ENCODE data around the gene NOTCH1.
"Not testable (repeated sequence)": the region's sequence is repeated elsewhere in the genome, so short reads cannot be mapped to it uniquely, and the experiment has no call there.

NOTCH1 gene

DNA sequence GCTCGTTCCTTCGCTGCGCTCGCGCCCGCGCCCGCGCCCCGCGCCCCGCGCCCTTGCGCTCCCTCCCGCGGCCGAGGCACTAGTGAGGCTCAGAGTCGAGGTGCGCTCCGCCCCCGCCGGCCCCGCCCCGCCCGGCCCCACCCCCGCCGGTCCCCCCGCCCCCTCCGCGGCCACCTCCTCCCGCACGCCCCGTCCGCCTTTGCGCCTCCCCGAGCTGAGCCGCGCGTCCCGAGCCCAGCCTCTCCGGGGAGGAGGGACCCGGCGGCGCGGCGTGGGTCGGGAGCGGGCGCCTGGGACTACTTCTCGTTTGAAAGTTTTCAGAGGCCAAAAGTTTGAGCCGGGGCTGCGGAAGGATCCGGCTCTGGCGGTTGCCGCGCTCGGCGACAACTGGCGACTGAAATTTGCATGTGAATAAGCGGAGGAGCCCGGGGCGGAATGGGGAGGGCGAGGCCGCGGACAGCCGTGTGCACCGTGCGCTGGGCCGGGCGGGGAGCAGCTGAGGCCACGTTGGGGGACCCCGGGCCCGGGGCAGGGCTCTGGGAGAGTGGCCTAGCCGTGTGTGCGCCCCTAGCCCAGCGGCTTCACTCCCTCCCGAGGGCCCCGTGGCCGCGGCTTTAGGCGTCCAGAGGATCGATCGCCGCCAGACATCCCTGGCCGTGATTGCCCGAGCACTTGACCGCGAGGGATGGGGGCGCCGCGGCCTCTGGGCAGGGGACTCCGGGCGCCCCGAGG lies at the start of gene NOTCH1:
Gene NOTCH1 (minus strand): TSS at position 84 of the 732 bp plus-strand sequence. CDS start 262 bp downstream, outside the sequence.
- peak; percentile 81 to 90 (median 81) for DNase-seq (ENCODE audit: low read depth in 3 of 3)

DNA sequence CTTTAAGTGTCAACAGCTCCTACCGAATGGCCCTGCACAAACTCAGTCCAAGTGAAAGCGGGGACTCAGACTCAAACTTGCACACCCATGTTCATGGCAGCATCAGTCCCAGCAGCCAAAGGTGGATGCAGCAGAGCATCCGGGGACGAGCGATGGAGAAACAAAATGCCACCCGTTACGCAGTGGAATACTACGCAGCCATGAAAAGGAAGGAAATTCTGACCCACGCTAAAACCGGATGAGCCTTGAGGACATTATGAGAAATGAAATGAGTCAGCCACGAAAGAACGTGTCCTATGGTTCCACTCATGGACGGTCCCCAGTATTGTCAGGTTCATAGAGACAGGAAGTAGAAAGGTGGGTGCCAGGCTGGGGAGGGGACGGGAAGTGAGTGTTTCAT lies 48.6 kb upstream of the NOTCH1 start:
- no peak for DNase-seq (ENCODE audit: low read depth in 3 of 3)

DNA sequence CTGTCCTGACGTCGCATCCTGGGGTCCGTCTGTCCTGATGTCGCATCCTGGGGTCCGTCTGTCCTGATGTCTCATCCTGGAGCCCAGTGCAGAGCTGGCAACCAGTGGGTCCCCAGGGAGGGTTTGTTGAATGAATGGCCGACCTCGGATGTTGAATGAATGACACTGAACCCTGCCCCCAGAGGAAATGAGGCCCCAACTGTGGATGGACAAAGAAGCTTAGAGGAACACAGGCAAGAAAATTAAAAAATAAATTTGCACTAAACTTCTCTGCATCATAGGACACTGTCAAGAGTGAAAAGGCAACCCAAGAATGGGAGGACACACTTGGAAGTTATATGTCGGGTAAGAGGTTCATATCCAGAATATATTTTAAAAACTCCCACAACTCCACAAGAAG lies 47.7 kb upstream of the NOTCH1 start:
- no peak for DNase-seq (ENCODE audit: low read depth in 3 of 3)

DNA sequence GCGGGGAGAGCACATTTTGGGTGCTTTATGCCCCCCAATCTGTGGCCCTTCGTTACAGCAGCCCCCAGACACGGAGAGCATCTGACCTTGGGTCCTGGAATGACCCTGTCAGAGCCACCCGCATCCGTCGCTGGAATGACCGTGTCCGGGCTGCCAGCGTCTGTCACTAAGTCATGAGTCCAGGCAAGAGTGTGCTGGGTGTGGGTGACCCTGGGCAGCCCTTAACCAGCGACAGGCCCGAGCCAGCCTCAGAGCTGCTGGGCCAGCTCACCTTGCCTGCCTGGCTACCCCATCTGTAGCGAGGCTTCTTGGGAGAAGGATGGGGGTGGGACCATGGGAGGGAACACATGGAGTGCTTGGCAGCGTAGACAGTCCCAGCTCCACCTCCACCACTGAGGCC lies 46.8 kb upstream of the NOTCH1 start:
- DNase-seq (ENCODE audit: low read depth in 3 of 3), result no peak

DNA sequence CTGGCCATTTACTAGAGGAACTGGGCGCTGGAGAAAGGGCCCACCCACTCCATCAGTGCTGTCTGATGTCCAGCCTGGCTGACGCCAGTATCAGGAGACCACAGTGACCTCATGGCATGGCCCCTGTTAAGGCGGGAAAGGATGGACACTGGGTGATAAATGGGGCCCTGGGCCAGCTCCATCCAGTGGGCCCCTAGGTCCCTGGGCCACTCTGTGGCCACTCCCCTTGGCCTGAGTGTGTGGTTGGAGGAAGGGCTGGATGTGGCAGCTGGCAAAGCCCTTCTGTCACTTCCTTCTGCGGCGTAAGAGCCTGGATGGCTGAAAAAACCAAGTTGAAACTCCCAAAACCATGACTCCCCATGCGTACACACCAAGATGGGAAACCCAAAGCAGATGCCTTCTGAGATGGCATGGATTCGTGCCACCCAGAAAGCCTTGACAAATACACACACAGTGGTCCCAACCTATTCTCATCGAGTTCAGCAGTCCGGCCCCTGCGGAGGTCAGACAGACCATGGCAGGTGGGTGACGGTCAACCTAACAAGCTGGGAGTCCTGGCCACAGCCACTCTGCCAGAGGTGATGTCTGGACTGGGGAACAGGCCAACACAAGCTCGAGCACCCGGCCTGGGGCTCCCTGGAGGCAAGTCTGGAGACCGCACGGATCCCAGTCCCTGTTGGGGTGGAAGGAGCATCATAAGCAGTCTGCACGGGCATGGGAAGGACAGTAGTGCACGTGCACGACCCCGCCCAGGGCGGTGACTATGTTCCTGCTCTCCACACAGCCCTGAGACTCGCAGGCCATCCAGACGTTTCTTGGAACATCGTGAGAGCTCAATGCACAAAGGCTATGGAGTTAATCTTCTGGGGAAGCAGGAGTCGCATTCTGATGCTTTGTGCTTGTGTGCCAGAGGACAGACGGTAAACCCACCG lies 45.2 kb upstream of the NOTCH1 start:
- DNase-seq (ENCODE audit: low read depth in 3 of 3), result no peak

DNA sequence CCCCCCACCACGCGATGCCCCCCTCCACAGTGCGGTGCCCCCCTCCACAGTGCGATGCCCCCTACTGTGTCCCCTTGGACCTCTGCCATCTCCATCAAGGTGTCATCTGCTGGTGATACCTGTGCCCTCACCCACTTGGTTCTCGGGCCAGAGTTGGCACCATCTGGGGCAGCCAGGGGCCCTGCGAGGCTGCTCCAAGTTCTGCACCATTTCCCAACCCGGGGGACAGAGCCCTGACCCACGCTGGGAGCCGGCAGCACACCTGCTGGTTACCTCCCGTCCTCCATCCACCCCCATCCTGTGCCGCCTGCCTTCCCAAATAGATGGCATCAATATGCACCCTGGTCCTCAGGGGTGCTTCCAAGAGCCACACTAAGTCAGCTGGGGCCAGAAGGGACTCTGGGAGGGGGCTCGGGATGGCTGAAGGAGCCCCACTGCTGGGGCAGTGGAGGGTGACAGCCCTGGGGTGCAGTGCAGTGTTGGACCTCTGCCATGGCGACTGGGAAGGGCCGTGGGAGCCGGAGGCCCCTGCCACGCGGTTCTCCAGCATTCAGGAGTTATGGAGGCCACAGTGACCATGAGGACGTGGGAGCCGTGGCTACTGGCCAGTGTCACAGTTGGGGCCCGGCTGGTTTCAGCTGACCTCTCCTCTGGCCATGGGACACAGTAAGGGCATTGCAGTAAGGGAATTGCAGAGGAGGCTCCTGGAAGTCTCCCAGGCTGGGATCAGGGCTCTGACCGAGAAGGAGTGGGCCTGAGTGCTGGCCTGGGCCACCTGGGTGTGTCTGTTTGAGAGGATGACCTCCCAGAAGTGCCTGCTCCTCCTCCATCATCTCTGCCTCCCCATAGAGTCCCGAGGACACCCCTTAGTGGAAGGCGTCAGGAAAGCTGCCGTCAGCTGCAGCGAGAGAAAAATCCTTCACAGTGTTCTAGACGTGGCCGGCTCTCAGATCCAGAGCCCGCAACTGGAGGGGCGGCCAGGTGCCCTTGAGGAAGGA lies 44.2 kb upstream of the NOTCH1 start:
- no peak for DNase-seq (ENCODE audit: low read depth in 3 of 3)

DNA sequence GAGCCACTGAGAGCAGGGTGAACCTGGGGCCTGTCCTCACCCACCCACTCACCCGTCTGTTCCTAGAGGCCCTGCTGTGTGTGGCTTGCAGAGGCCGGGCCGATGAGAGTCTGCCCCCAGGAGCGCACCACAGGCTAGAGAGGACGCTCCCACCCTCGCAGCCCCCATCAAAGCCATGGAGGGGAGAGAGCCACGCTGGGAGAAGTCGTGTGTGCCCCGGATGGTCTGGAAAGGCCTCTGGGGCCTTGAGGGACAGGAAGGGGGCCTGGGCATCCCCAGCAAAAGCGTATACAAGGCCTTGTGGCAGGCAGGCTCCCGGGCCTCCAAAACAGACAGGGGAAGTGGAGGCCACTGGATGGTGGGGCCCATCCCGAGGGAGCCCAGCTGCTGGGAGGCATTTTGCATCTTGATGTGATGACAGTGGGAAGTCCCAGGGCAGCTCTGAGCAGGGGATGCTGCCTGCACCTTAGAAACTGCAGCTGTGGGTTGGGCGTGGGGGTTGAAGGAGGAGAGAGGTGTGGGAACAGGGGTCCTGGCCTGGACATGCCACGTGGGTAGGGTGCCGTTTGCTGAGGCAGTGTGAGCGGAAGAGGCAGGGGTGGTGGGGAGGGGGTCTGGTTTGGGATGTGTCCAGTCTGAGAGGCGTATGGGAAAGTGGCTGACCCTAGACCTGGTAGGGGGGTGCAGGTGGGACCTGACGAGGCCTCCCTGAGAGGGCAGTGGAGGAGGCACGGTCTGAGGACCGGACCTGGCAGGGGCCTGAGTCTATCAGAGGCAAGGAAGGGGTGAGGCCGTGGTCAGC lies 43.0 kb upstream of the NOTCH1 start:
- no peak for DNase-seq (ENCODE audit: low read depth in 3 of 3)

DNA sequence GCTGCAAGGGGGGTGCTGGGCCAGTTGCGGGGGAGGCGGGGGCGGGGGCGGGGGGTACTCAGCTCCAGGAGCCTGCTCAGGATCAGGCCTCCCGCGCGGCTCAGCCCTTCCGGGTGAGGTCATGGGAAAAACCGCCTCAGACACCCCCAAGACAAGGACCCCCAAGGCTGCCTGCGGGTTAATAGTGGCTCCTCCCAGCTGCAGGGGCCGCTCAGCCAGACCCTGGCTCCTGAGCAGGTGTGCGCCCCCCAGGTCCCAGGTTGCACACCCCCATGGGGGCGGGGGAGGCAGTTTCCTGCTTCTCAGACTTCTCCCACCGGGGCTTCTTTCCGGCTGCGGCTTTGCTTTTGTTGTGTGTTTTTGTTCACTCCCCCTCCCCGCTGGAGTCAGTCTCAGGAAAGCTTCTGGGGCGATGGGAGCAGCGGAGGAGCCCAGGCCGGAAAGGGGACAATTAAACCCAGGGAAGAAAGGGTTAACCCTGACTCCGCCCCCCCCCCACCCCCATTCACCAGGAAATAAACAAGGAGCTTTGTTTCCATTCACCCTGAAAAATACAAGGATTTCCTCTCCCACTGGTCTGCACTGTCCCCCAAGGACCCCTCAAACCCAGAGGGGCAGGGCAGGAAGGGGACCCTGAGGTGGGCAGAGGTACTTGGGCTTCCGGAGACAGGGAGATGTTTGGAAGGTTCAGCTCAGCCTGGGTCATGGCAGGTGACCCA lies 42.3 kb upstream of the NOTCH1 start:
- no peak for DNase-seq (ENCODE audit: low read depth in 3 of 3)

DNA sequence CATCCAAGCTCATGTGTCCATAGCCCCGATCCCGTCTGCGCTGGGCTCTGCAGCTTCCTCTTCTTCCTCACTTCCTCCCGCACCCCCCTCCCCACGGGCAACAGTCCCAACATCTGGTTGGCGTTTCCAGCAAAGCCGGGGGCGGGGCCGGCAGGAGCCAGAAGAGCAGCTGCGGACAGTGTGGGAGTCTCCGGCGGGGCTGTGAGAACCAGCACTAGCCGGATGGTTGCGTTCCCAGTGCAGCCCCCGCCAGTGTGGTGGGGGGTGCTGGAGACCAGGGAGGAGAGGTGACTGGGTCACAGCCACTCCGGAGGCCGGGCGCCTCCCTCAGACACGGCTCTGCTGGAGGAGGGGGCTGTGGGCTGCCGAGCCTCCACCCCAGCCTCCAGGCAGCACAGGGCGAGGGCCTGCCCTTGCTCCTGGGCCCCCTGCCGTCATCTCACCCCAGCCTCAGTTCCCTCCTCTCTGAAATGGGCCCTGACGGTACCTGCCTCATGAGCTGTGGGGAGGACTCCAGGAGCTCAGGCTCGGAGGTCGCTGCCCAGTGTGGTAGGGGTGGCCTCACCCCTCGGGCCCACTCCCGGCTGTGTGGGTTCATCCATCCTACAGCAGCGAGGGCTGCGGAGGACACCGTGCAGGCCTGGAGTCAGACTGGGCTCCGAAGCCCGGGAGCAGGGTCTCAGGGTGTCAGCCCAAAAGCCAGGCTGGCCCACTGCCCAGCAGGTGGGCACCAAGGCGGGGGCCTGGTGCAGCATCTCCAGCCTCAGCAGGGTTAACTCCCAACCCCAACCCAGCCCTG lies 41.5 kb upstream of the NOTCH1 start:
- no peak for DNase-seq (ENCODE audit: low read depth in 3 of 3)

DNA sequence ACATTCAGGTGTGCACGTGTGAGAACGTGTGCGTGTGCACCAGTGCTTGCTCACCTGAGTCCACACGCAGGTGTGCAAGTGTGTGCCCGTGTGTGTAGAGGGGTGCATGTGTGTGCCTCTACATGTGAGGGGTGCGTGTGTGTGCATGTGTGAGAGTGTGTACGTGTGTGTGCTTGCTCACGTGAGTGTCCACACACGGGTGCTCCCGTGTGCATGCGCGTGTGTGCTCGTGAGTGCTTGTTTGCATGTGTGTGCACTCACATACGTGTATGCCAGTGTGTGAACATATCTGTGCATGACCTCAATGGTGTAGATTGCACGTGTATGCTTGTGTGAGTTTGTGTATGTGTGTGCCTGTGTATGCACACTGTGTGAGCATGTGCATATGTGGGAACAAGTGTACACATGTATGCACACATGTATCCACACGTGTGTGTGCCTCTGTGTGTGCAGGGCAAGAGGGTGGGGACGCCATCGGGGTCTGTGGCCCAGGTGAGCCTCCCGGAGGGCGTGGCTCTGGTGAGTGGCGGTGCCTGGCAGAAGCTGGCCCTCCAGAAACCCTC lies 40.6 kb upstream of the NOTCH1 start:
- DNase-seq (ENCODE audit: low read depth in 3 of 3), result no peak

DNA sequence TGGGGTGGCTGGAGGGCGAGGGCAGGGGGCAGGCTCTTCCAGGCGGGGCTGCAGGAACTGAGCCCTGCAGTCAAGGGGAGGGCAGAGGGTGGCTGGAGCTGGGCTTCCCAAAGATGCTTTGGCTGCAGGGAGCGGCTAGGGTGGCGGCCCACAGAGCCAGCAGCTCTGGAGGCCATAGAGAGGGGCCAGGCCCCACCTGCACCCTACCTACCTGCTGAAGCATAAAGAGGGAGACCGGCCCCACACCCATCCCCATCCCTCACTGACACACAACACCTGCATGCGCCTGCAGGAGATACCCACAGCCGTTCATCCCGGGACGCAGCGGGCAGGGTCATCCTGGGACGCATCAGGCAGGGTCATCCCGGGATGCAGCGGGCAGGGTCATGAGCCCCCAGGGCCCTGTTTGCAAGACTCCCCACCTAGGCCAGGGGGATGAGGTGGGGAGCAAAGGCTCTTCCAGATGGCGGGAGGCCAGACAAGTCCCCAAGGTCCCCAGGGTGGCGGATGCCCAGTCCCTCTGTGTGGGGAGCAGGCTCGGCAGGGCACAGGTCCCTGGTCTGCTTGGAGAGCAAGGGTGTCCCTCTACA lies 39.8 kb upstream of the NOTCH1 start:
- no peak for DNase-seq (ENCODE audit: low read depth in 3 of 3)

DNA sequence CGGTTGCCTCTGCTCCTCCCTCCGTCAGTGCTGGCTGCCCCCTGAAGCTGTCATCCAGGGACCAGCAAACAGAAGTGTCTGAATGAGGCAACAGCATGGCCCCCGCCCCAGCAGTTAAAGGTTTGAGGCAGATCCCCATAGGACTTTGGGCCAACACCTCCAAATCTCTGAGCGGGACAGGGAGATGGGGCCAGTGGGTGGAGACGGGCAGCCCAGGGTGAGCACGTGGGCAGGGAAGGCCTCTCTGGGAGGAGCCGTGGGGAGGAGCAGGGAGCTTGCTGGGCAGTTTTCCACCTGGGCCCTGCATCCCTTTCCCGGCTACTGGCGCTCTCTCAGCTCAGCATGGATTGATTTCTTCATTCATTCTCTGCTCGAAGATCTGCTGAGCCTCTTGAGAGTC lies 39.1 kb upstream of the NOTCH1 start:
- no peak for DNase-seq (ENCODE audit: low read depth in 3 of 3)

DNA sequence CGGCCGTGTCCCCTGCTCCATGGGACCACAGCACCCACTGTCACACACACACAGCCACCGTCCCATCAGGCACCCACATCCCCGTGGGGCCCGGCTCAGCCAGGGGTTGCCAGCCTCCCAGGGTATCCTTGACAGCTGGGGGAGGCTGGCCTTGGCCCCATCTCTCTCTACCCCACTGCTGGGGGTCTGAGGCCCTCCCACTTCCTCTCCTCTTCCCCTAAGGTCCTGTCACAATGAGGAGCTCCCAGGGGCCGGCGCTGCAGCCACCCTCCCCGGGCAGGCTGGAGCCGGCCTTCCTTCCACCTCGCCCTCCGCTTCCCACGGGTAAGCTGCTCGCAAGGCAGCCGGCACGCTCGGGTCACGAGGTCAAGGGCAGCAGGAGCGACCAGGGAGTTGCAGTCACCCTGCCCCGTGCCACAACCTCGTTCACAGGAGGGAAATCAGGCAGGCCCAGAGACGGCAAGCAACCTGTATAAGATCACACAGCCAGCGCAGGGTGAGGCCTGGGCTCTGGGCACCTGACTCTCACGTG lies 38.6 kb upstream of the NOTCH1 start:
- no peak for DNase-seq (ENCODE audit: low read depth in 3 of 3)

DNA sequence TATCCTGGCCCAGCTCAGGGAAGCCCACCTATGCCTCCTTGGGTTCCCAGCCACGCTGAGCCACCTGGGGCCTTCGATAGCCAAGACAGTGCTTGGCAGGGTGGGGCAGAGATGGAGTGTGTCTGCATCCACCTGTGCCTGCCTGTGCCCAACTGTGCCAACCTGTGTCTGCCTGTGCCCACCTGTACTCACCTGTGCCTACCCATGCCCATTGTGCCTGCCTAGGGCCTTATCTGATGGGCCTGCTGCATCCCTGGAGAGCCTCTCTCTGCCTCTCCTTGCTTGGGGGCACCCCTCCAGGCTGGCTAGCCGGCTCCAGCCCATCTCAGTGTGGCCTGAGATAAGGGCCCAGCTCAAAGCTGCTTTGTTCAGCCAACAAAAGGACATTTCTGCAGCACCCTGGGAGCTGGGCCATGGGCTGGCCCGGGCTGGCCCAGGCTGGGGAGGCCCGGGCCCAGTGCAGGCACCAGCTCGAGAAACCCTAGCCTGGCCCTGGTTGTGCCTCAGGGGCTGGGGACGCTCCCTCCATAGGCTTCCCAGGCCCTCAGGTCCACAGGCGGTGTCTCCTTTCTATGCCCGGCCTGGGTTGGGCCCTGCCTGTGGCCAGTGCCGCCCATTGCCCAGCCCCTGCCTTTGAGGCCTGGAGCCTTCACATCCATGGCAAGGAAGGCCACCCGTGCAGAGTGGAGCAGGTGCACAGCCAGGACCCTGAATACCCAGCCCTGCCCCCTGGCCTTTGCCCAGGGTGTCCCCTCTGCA lies 37.3 kb upstream of the NOTCH1 start:
- DNase-seq (ENCODE audit: low read depth in 3 of 3), result no peak

DNA sequence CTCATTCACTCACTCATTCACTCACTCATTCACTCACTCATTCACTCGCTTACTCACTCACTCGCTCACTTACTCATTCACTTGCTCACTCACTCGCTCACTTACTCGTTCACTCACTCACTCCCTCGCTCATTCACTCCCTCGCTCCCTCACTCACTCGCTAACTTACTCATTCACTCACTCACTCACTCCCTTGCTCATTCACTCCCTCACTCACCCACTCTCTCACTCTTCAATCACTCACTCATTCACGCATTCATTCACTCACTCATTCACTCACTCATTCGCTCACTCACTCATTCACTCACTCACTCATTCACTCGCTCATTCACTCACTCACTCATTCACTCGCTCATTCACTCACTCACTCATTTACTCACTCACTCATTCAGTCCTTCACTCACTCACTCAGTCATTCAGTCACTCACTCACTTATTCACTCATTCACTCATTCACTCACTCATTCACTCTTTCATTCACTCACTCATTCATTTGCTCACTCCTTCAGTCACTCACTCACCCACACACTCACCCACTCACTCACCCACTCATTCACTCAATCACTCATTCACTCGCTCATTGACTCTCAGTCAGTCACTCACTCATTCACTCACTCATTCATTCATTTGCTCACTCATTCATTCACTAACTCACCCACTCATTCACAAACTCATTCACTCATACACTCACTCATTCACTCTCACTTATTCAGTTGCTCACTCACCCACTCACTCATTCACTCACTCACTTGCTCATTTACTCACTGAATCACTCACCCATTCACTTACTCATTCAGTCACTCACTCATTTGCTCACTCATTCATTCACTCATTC lies 36.0 kb upstream of the NOTCH1 start:
- DNase-seq (ENCODE audit: low read depth in 3 of 3), result no peak

DNA sequence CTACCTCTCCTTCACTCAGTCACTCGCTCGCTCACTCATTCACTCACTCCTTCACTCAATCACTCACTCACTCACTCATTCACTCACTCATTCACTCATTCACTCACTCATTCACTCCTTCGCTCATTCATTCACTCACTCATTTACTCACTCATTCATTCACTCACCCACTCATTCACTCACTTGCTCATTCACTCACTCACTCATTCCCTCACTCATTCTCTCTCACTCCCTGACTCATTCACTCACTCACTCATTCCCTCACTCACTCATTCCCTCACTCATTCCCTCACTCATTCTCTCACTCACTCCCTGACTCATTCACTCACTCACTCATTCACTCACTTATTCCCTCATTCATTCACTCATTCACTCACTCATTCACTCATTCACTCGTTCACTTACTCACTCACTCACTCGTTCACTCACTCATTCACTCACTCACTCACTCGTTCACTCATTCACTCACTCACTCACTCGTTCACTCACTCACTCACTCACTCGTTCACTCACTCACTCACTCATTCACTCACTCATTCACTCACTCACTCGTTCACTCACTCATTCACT lies 33.9 kb upstream of the NOTCH1 start:
- DNase-seq (ENCODE audit: low read depth in 3 of 3), result not testable (repeated sequence)

Measured in stimulated activated CD4-positive, alpha-beta T cell treated with anti-CD3 and anti-CD28 coated beads, TNF-alpha, amount 100 ng/mL, for 24 hours (primary cell).